Endothelial cell of umbilical vein (primary cell): Measurements from ENCODE around the gene KIF23.
A peak's percentile ranks its signal among the peaks of the same experiment; 100 is the strongest.

Experiments used
- CTCF ChIP-seq, 2 donors: IDR thresholded peaks; 1 replicate in 1 of 2; 2 replicates in 1 of 2; pipeline ENCODE4 v1.5.1; 2011; ENCODE audit warnings: low read length in 2 of 2, mild to moderate bottlenecking in 2 of 2, moderate library complexity in 2 of 2, control low read depth in 1 of 2, inconsistent platforms in 1 of 2, low read depth in 1 of 2; ENCODE audit not compliant: insufficient read depth in 1 of 2; ENCODE audit errors: extremely low read depth in 1 of 2
- EZH2 ChIP-seq: IDR thresholded peaks from 2 replicates; pipeline ENCODE4 v1.6.1; 2012; ENCODE audit warnings: borderline replicate concordance, low read depth, mild to moderate bottlenecking, moderate library complexity, low read length, inconsistent platforms; ENCODE audit not compliant: severe bottlenecking
- MAX ChIP-seq: IDR thresholded peaks from 2 replicates; pipeline ENCODE4 v1.6.1; 2011; ENCODE audit not compliant: insufficient read depth, insufficient read length
- MYC ChIP-seq: IDR thresholded peaks from one replicate; pipeline ENCODE4 v1.6.1; 2011; ENCODE audit warnings: mild to moderate bottlenecking, low read depth, low read length
- POLR2A ChIP-seq: IDR thresholded peaks from 2 replicates; pipeline ENCODE4 v1.6.1; 2012; ENCODE audit warnings: low read depth, mild to moderate bottlenecking, control low read depth, low read length
- POLR2AphosphoS5 ChIP-seq: IDR thresholded peaks from 2 replicates; pipeline ENCODE4 v1.6.1; 2012; ENCODE audit warnings: low read depth, mild to moderate bottlenecking, control low read depth, low read length, moderate library complexity; ENCODE audit not compliant: insufficient read depth

GRCh38 chr15:69475769-69476358 lies 61.7 kb downstream of the KIF23 start:
- no peak for TF ChIP-seq POLR2A
- no peak for TF ChIP-seq EZH2
- TF ChIP-seq CTCF (IDR thresholded peaks at IDR 0.05; ENCODE audit: extremely low read depth in 1 of 2, insufficient read depth in 1 of 2, low read depth in 1 of 2, low read length in 2 of 2): peak; percentile 90 to 91
- TF ChIP-seq MAX: no peak
- no peak for TF ChIP-seq MYC
- no peak for TF ChIP-seq POLR2AphosphoS5
